ENCODE measurements around the gene PATJ. TPM values are rescaled to one million over a fixed set of nuclear protein-coding genes. Genes with fewer than 3 reads are reported as not detected.

The PATJ gene
- total RNA-seq, 1 donor from 2014 or later = 39.4 TPM

DNA sequence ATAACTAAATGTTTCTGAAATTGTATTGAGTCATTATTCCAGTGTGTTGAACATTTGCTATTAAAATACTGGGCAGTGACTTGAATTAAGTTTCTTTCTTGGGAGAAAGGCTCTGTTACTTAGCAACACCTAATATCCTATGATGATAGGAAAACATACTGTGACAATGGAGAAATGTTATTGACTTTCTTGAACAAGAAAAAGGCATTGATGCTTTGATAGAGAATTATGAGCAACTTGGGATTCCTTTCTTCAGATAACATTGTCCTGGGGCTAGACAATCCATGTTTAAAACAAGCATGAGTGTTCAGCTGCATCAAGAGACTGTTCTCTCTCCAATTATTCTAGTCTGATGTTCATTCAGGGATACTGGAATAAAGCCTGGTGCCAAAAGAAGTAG, 236.5 kb downstream of the PATJ start:
- no peak overlapping the region for H3K4me3 Mint-ChIP-seq
- no peaks in the 10 kb centered on the region for H3K36me3 Mint-ChIP-seq
- no peaks in the 10 kb centered on the region for H3K9me3 Mint-ChIP-seq
- H3K27ac Mint-ChIP-seq = peak overlapping the region; percentile 34
- no peaks in the 10 kb centered on the region for H3K27me3 Mint-ChIP-seq
- TF ChIP-seq, protein P1, sequence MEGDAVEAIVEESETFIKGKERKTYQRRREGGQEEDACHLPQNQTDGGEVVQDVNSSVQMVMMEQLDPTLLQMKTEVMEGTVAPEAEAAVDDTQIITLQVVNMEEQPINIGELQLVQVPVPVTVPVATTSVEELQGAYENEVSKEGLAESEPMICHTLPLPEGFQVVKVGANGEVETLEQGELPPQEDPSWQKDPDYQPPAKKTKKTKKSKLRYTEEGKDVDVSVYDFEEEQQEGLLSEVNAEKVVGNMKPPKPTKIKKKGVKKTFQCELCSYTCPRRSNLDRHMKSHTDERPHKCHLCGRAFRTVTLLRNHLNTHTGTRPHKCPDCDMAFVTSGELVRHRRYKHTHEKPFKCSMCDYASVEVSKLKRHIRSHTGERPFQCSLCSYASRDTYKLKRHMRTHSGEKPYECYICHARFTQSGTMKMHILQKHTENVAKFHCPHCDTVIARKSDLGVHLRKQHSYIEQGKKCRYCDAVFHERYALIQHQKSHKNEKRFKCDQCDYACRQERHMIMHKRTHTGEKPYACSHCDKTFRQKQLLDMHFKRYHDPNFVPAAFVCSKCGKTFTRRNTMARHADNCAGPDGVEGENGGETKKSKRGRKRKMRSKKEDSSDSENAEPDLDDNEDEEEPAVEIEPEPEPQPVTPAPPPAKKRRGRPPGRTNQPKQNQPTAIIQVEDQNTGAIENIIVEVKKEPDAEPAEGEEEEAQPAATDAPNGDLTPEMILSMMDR (conservative IDR thresholded peaks at IDR 0.05) = no peak
- DNase-seq (ENCODE audit: extremely low spot score, unreplicated experiment) = no peak
- peaks cover 29% of the 10 kb centered on the region for H3K4me1 Mint-ChIP-seq (ENCODE audit: unreplicated experiment)

DNA sequence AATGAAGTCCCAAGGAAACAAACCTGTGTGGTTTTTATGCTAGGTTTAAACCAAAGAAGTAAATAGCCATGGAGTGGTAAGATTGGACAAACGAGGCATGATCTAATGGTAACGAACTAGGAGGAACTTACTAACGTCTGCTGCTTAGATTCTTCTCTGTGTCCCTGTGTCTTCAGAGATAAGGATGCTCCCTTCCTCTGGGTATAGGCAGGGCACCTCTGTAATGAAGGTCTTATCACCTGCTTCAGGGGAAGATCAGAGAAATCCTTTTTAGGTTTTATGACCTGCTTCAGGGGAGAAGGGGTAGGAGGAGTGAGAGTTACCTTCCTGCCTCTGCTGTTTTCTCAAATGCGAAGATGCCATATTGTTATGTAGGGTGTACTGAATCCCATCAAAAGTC, 237.4 kb downstream of the PATJ start:
- TF ChIP-seq, protein P1 (conservative IDR thresholded peaks at IDR 0.05) = no peak
- DNase-seq (ENCODE audit: extremely low spot score, unreplicated experiment) = no peak
- Mint-ChIP-seq H3K4me3 (no peak overlapping the region), H3K4me1 (ENCODE audit: unreplicated experiment) (peaks cover 29% of the 10 kb centered on the region), H3K9me3 (no peaks in the 10 kb centered on the region), H3K27me3 (no peaks in the 10 kb centered on the region), H3K36me3 (no peaks in the 10 kb centered on the region), H3K27ac (no peak overlapping the region)

DNA sequence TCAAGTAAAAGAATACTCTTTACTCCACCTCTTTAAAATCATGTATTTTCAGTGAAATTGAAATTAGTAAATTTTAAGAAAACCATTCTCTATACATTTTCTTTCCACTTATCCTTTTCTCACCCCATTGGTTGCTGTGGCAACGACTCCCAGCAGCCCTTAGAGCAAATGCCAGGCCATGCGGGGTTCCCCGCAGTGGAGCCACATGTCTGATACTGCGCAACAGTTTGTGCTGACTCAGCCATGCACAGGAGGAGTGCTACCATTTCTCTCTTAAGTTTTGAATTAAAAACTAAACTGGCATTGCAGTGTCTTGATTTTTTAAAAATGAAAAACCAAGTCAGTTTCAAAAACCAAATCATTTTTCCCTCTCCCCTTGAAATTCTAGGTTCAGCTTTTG, 238.3 kb downstream of the PATJ start:
- no peaks in the 10 kb centered on the region for H3K9me3 Mint-ChIP-seq
- no peak for DNase-seq (ENCODE audit: extremely low spot score, unreplicated experiment)
- TF ChIP-seq, protein P1 (conservative IDR thresholded peaks at IDR 0.05) = no peak
- no peaks in the 10 kb centered on the region for H3K36me3 Mint-ChIP-seq
- no peaks in the 10 kb centered on the region for H3K27me3 Mint-ChIP-seq
- H3K4me1 Mint-ChIP-seq (ENCODE audit: unreplicated experiment) = peaks cover 27% of the 10 kb centered on the region
- no peak overlapping the region for H3K4me3 Mint-ChIP-seq
- H3K27ac Mint-ChIP-seq = peak overlapping the region; percentile 39

DNA sequence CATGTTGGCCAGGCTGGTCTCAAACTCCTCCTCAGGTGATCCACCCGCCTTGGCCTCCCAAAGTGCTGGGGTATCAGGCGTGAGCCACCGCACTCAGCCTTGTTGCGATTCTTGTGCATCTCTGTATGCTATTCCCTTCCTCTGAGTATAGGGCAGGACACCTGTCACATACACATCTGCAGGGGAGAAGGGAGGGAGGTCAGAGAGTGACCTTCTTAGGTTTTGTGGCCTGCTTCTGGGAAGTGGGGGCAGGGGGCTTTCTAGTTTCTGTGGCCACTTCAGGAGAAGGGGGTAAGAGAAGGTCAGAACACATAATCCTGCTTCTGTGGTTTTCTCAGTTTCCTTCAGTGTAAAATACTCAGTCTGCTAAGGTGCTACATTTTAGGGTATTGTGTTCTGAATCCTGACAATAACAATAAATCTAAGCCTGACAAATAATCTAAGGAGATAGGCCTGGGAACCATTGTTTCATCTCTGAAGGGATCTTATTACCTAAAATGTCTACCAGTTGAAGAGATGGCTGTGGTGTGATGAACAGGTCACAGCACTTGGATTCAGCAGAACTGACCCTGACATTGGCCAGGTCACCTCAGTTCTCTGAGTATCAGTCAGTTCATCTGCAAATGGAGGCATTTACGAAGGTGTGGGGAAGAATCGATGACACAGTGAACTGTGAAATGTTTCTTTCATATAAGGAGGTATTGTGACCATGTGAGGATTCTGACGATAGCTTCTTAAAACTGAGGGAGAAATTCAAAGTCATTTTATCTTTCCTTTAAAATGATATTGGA, 239.8 kb downstream of the PATJ start:
- peaks cover 21% of the 10 kb centered on the region for H3K4me1 Mint-ChIP-seq (ENCODE audit: unreplicated experiment)
- no peak overlapping the region for H3K4me3 Mint-ChIP-seq

DNA sequence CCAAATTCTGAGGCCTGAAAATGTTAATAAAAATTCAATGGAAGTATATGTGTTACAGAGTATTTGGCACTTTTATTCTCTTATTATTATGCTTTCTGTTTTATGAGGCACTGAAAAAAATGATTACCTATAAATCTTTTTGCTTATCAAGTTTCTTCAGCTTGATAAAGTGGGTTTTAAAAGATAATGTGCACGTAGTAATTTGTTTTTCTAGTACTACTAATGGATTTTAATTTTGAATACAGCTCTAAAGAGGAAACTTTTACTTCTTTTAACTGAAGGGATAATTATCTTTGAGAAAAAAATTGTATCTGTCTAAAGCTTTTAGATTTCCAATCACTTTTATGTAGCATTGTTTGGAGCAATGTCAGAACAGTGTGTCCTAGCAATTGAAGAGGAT, 241.0 kb downstream of the PATJ start:
- Mint-ChIP-seq H3K36me3 (no peaks in the 10 kb centered on the region), H3K27ac (no peak overlapping the region), H3K27me3 (no peaks in the 10 kb centered on the region), H3K4me3 (no peak overlapping the region), H3K9me3 (no peaks in the 10 kb centered on the region), H3K4me1 (ENCODE audit: unreplicated experiment) (peaks cover 21% of the 10 kb centered on the region)
- TF ChIP-seq, protein P1 (conservative IDR thresholded peaks at IDR 0.05) = no peak
- no peak for DNase-seq (ENCODE audit: extremely low spot score, unreplicated experiment)

More for the DNA sequence above, 239.8 kb downstream of the PATJ start:
- no peaks in the 10 kb centered on the region for H3K36me3 Mint-ChIP-seq
- H3K27me3 Mint-ChIP-seq = no peaks in the 10 kb centered on the region
- no peaks in the 10 kb centered on the region for H3K9me3 Mint-ChIP-seq
- no peak overlapping the region for H3K27ac Mint-ChIP-seq
- DNase-seq (ENCODE audit: extremely low spot score, unreplicated experiment) = no peak
- TF ChIP-seq, protein P1 (conservative IDR thresholded peaks at IDR 0.05) = no peak

Data from type B pancreatic cell (in vitro differentiated cells).